Gastrocnemius medialis (tissue), 4 donors: ENCODE measurements around the gene MLPH.

Experiments used
- POLR2A ChIP-seq, 2 donors: fragments of 450-650 bp; IDR thresholded peaks; one replicate each; pipeline ENCODE4 v1.6.1; 2017; ENCODE audit warnings: antibody characterized with exemption in 2 of 2, mild to moderate bottlenecking in 2 of 2, moderate library complexity in 2 of 2
- TF ChIP-seq, protein P1 (sequence below), 5 experiments: fragments of 450-650 bp in 3 of 5; fragments of 200-600 bp in 2 of 5; sonication (generic) in 2 of 5; IDR thresholded peaks in 4 of 5; conservative IDR thresholded peaks in 1 of 5; 1 replicate in 4 of 5; 2 replicates in 1 of 5; pipeline ENCODE4 v1.5.1; 2016 to 2019; ENCODE audit warnings: antibody characterized with exemption in 5 of 5, mild to moderate bottlenecking in 3 of 5, moderate library complexity in 3 of 5

GRCh38 chr2:237558961-237559641 is 72.0 kb downstream of the MLPH start:
- TF ChIP-seq, protein P1, sequence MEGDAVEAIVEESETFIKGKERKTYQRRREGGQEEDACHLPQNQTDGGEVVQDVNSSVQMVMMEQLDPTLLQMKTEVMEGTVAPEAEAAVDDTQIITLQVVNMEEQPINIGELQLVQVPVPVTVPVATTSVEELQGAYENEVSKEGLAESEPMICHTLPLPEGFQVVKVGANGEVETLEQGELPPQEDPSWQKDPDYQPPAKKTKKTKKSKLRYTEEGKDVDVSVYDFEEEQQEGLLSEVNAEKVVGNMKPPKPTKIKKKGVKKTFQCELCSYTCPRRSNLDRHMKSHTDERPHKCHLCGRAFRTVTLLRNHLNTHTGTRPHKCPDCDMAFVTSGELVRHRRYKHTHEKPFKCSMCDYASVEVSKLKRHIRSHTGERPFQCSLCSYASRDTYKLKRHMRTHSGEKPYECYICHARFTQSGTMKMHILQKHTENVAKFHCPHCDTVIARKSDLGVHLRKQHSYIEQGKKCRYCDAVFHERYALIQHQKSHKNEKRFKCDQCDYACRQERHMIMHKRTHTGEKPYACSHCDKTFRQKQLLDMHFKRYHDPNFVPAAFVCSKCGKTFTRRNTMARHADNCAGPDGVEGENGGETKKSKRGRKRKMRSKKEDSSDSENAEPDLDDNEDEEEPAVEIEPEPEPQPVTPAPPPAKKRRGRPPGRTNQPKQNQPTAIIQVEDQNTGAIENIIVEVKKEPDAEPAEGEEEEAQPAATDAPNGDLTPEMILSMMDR (IDR thresholded peaks at IDR 0.05 in 4 of 5, conservative IDR thresholded peaks at IDR 0.05 in 1 of 5): peak in 2 of 5 experiments; percentile 13 to 24
- TF ChIP-seq POLR2A (IDR thresholded peaks at IDR 0.05): no peak
